Measurements from ENCODE around the gene OR3A1.
"Not testable (repeated sequence)": the region's sequence is repeated elsewhere in the genome, so short reads cannot be mapped to it uniquely, and the experiment has no call there.

Gene OR3A1, protein sequence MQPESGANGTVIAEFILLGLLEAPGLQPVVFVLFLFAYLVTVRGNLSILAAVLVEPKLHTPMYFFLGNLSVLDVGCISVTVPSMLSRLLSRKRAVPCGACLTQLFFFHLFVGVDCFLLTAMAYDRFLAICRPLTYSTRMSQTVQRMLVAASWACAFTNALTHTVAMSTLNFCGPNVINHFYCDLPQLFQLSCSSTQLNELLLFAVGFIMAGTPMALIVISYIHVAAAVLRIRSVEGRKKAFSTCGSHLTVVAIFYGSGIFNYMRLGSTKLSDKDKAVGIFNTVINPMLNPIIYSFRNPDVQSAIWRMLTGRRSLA

DNA sequence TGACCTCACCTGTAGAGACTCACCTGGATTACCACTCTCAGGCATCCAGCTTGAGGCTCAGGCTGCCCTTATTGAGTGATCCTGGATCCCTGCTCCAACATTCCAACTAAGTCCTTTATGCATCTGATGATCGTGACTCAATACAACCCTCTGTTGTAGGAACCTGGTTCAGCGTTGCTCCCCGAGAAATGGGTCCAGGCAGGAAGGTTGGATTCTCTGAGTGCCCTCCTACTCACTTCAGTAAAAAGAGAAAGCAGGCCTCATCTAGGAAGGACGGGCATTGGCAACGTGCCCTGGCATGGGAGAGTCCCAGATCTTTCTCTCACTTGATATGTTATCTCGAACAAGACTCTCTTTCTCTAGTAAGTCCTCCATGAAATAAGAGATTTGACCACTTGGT, at the start of gene OR3A1:
Gene OR3A1, minus strand, starts transcription at position 101 of the 400 bp plus-strand sequence. CDS start 5,778 bp downstream, outside the sequence.
- FAIRE-seq = no peak
- no peak for DNase-seq (ENCODE audit: low spot score)

- not testable (repeated sequence) for DNase-seq (ENCODE audit: low spot score); FAIRE-seq
Measured at GRCh38 chr17:3342782-3343181, 44.6 kb upstream of the OR3A1 start.

DNA sequence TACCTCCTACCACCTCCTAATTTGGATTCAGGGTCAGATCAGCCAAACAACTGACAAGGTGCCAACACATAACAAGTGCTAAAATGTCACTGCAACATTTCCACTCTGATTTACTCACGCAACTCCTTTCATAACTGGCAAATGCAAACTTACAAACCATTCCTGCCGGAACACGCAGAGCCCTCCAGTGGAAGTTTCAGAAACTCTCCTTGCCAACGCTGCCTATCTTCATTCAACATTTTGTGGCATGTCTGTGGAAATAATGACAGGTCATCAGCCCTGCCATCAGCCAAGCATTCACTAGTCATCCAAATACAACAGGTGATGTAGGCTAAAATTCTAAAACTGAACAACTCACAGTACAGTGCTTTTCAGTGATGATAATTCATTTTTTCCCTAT, 37.7 kb upstream of the OR3A1 start:
- FAIRE-seq (no peak), DNase-seq (ENCODE audit: low spot score) (no peak)

GRCh38 chr17:3318336-3318735, 20.2 kb upstream of the OR3A1 start:
- DNase-seq (ENCODE audit: low spot score) = no peak
- no peak for FAIRE-seq

DNA sequence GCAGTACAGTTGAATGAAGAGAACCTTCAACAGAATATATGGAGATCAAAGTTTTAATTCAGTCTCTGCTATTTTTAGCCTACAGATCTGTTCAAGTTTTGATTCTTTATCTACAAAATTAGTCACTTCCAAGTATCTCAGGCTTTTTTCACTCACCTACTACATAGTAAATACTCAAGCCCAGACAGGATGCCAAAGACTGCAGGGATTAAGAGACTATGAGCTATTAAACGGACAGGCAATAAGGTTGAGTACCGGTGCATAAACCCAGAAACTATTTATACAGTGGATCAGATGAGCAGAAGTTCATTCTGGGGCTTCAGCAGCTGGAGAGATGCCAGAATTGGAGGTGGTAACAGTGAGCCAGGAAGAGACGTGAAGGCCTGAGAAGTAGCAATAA, 18.7 kb upstream of the OR3A1 start:
- no peak for FAIRE-seq

DNA sequence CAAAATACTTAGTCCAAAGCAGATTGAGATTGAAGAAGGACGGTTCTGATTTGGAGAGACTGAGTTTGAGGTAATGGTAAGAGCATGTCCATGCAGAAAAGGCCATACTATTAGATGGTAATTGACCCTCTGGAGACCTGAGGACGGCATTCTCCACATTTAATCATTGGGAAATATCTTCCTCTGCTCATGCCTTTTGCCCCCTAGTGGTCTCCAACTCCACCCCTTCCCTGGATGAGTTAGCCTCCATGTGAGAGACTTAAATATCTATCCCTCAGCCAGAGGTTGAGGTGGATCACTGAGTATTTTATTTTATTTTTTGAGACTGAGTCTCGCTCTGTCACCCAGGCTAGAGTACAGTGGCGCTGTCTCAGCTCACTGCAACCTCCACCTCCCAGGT, 10.4 kb upstream of the OR3A1 start:
- FAIRE-seq = no peak
- no peak for DNase-seq (ENCODE audit: low spot score)

More for the DNA sequence above, 18.7 kb upstream of the OR3A1 start:
- DNase-seq (ENCODE audit: low spot score) = no peak

- DNase-seq (ENCODE audit: low spot score) (no peak), FAIRE-seq (no peak)
Measured at GRCh38 chr17:3295632-3296031, 2.5 kb downstream of the OR3A1 start.

DNA sequence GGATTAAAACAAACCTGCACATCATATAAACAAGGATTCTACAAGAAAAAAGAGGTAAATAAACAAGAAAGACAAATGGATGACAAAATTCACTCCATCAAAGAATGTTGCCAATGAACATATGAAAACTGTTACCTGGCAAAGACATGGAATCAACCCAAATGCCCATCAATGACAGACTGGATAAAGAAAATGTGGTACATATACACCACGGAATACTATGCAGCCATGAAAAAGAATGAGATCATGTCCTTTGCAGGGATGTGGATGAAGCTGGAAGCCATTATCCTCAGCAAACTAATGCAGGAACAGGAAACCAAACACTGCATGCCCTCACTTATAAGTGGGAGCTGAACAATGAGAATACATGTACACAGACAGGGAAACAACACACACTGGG, 4.6 kb downstream of the OR3A1 start:
- not testable (repeated sequence) for DNase-seq (ENCODE audit: low spot score); FAIRE-seq

- no peak for DNase-seq (ENCODE audit: low spot score)
- no peak for FAIRE-seq
Measured at GRCh38 chr17:3282901-3283300, 15.3 kb downstream of the OR3A1 start.

DNA sequence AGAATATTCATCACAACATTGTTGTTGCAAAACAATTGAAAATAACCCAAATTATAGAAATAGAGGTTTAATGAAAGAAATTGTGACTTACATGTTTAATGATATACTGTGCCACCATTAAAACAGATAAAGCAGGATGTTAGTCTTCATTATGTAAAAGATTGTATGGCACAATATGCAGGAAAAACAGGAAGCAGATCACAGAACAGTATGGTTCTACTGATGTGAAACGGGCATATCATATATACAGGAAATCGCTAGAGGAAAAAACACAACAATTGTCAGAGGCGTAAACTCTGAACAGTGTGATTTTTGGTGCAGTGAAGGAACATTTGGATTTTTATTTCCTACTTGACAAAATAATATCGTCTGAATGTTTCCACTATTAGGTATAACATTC, 22.0 kb downstream of the OR3A1 start:
- FAIRE-seq = no peak
- DNase-seq (ENCODE audit: low spot score) = no peak

DNA sequence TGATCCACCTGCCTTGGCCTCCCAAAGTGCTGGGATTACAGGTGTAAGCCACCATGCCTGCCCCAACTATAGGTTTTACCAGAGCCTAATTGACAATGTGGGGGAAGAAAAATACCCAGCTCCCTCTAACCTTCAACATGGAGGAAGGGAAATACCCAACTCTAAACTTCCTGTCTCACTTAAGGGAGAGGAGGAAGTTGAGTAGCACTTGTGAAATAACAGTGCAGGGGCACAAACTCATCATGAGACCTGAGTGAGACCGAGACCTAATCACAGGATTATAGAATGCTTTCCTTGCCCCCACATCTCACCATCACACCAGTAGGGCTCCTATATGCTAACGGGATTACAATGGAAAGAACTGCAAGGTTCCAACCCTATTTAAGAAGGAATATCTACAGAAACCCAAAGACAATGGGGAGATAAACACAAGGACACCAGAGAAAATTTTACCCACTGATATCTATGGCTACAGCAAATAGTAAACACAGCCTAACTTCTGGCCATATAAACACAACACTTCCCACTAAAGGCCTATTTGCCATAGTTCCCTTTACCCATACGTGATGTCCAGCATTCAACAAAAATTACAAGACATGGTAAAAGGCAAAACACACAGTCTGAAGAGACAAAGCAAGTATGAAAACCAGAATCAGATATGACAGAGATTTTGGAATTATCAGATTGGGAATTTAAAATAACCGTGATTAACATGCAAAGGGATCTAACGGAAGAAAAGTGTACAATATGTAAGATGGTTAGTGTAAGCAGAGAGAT, 26.9 kb downstream of the OR3A1 start:
- DNase-seq (ENCODE audit: low spot score) (no peak), FAIRE-seq (no peak)

DNA sequence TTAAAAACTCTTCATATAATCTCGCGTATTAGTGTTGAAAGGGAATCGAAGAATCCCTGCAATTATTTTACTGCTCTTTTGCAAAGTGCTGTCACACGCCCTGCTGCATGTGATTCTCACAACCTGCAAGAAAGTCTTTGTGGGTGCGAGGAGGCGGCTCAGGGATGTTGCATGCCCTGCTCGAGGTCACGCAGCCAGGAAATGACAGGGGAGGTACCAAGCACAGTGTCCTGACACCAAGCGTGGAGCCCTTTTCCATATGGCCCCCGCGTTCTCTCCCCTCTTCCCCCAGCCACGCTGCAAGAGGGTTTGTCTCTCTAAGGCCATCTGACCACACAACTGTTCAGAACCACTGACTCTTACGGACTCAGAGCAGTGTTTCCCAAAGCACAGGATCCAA, 37.6 kb downstream of the OR3A1 start:
- FAIRE-seq (no peak), DNase-seq (ENCODE audit: low spot score) (no peak)

GRCh38 chr17:3260163-3260562, 38.0 kb downstream of the OR3A1 start:
- FAIRE-seq (no peak), DNase-seq (ENCODE audit: low spot score) (no peak)

DNA sequence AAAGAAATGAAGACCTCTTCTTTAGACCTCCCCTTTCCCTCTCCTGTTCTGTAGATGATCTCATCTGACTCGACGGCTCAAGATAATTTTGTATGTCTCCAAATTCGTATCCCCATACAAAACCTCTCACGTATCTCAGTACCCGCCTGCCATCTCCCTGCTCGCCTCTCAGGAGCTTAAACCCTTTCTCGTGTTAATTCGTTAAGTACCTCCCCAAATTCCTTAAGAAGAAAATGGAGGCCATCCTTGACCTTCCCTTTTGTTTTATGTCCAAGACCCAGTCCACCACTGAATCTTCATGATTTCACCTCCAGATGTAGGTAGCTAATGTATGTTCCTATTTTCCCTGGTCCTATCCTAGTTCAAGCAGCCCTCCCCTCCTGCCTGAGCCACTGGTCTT, 41.6 kb downstream of the OR3A1 start:
- no peak for FAIRE-seq

GRCh38 chr17:3249013-3249412, 49.1 kb downstream of the OR3A1 start:
- not testable (repeated sequence) for DNase-seq (ENCODE audit: low spot score); FAIRE-seq

More for the DNA sequence above, 41.6 kb downstream of the OR3A1 start:
- DNase-seq (ENCODE audit: low spot score) = no peak

- not testable (repeated sequence) for DNase-seq (ENCODE audit: low spot score); FAIRE-seq
Measured at GRCh38 chr17:3244841-3245240, 53.3 kb downstream of the OR3A1 start.

DNA sequence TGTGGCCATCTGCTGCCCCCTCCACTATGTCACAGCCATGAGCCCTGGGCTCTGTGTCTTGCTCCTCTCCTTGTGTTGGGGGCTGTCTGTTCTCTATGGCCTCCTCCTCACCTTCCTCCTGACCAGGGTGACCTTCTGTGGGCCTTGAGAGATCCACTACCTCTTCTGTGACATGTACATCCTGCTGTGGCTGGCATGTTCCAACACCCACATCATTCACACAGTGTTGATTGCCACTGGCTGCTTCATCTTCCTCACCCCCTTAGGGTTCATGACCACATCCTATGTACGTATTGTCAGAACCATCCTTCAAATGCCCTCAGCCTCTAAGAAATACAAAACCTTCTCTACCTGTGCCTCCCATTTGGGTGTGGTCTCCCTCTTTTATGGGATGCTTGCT, 57.1 kb downstream of the OR3A1 start:
- DNase-seq (ENCODE audit: low spot score); FAIRE-seq: not testable (repeated sequence)

Data from urothelium cell line (cell line).